ENCODE results near the gene CPN2.

GRCh38 chr3:194395212-194395611 is 44.1 kb upstream of the CPN2 start:
- TF ChIP-seq SIN3A (IDR thresholded peaks at IDR 0.05; ENCODE audit: borderline replicate concordance, insufficient read depth, low read length) (no peak), POLR2AphosphoS5 (IDR thresholded peaks at IDR 0.05; ENCODE audit: low read depth, low read length) (no peak)

Measured in PFSK-1 (cell line).